Activated T-cell treated with anti-CD3 and anti-CD28 coated beads for 1 hour (primary cell): ENCODE results near the gene DBT.

Experiments used
- DNase-seq: peaks from one replicate; pipeline ENCODE4 v3.0.0-alpha.2; 2020; ENCODE audit warnings: low read depth

DBT gene

DNA sequence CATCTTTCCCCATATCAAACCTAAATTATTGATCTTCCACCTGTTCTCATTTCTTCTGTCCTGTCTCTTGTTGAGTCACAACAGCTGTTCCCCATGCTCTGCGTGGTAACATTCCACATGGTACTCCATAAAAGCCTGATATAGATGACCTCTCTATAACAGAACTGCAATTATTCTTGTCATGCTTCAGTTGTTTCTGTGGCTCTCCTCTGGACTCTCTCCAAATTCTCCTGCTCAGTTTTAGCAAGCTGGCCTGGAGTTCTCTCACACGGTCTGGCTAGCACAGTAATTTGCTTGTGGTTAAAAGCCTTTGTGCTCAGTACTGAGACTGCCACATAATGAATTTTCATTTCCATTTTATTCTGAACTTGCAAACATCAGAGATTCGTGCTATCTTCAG lies 61.0 kb downstream of the DBT start:
- DNase-seq: no peak

DNA sequence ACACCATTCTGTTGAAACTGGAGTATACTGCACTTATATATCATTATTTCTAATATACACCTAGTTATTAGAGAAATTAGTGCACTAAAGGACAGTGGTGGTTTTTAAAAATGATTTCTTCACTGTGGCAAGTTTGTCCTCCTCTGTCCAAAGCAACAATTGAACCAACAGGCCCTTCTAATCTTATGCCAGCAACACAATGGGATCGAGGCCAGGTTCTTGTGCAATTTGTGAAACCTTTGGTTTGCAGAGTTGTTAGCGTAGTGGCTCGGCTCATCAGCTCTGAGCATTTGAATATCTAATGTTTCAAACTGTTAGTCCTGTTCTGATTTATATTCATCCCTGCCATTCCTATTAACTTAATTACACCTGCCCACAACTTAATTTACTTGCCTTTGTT lies 61.7 kb downstream of the DBT start:
- DNase-seq: no peak

DNA sequence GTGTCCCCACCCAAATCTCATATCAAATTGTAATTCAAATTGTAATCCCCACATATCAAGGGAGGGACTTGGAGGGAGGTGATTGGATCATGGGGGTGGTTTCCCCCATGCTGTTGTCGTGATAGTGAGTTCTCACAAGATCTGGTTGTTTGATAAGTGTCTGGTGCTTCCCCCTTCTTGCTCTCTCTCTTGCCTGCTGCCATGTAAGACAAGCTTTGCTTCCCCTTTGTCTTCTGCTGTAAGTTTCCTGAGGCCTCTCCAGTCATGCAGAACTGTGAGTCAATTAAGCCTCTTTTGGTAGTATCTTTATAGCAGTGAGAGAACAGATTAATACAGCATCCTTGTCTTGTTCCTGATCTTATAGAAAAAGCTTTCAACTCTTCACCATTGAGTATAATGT lies 65.1 kb downstream of the DBT start:
- DNase-seq: no peak

DNA sequence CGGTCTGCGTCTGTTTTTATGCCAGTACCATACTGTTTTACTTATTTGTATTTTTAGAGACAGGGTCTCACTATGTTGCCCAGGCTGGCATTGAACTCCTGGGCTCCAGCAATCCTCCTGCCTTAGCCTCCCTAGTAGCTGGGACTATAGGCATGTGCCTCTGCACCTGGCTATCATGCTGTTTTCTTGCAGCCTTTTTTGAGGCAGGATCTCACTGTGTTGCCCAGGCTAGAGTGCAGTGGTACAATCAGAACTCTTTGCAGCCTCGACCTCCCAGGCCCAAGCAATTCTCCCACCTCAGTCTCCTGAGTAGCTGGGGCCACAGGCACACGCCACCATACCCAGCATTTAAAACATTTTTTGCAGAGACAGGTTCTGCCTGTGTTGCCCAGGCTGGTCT lies 66.3 kb downstream of the DBT start:
- DNase-seq: no peak

DNA sequence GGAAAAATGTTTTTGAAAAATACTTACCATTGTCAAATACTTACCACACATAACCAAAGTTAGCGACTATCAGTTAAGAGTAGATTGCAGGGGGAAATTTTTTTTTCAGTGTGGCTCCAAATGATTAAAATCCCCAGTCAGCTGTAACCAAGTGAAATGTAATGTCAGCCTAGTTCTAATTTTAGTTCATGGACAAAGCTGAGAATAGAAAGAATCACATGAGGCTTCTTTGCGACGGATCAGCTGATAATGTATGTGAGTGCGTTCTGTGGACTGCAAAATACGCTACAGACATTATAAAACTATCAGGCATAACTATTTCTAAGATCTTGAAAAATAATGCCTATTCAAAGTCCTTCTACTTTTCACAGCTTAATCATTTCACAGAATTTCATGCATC lies 71.5 kb downstream of the DBT start, which contains the start of gene LRRC39:
LRRC39 (minus strand) TSS at position 166 of the 400 bp plus-strand sequence. CDS start 9,740 bp downstream, outside the sequence.
- DNase-seq: no peak

DNA sequence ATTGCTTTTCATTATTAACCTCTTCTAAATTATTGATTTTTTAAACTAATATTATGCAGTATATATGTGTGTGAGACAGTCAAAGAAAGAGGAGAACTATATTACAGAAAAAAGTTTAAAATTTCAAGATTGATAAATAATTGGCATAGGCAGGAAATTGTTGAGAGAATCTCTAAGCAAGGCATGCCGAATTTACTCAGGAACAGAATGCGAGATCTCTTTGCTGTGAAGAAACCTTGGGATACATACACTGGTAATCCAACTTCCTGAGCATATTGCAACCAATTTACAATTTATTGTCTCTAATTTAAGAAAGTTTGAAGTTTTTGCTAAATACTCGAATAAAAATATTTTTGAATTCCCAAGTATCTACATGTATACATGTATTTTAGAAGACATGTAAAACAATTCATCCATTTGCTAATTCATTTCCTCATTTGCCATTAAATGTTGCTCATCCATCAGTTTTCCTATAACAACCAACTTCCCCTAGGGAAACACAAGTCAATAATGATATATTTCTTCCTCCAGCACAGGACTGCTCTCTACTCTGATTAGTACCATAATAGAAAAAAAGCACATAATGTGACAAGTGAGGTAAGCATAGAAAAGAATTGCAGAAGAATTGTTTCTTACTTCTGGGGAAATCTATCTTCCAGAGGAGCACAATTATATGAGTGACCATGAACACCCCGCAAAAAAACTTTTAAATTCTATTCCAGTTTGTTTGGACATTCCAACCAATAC lies 72.2 kb downstream of the DBT start:
- DNase-seq: no peak

DNA sequence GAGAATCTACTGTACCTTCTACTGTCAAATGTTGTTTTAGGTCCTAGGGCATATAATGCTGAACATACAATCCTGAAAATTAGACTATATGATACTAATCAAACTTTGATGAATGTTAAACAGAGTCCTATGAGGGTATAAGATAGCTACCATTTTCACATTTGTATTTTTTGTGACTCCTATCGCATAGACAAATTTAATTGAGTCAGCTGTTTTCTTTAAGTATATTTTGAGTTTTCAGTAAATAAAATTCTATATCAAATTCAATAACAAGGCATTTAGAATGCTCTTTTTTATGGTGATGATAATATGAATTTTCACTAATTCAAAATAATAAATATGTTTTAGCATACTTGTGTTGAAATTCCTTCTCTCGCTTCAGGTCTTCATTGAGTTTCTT lies 81.6 kb downstream of the DBT start:
- DNase-seq: no peak

DNA sequence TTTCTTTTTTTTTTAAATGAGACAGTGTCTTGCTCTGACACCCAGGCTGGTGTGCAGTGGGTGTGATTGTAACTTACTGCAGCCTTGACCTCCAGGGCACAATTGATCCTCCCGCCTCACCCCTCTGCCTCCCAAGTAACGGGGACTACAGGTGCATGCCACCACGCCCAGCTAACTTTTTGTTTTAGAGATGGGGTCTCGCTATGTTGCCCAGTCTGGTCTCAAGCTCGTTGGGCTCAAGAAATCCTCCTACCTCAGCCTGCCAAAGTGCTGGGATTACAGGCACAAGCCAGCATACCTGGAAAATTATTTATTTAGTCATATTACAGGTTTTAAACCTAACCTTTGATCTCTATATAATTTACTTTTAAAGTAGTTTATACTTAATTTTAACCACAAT lies 84.9 kb downstream of the DBT start:
- no peak for DNase-seq

DNA sequence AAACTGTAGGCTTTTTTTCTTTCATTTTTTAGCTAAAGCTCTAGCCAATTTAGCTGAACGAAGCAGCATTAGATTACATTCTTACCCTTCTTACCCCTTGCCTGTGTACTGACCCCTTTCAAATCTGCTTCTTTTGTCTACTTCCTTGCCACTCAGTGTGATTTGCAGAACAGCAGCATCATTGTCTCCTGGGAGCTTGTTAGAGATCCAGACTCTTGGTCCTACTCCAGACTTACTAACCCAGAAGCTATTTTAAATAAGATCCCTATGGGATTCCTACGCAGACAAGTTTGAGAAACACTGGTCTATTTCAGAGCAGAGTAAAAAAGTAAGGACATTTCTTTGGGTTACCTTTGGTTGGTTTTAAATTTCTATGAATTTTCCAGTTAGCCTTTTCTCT lies 85.4 kb downstream of the DBT start:
- DNase-seq: no peak

DNA sequence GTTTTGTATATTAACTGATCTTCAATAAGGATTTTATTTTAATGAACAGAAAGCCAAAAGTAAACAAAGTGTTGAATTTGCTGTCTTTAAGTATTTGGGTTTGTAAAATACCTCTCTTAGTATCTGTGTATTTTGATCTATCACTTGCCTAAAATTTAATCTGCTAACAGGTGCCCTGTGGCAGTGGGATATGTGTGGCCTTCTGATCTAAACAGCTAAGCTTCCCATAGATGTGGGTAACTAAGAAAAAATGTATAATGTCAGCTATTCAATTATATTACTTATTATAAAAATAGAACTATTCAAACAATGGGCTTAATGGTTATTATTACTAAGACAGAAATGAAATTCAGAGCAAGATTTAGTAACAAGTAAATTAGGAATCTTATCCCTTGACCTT lies 86.8 kb downstream of the DBT start:
- no peak for DNase-seq

DNA sequence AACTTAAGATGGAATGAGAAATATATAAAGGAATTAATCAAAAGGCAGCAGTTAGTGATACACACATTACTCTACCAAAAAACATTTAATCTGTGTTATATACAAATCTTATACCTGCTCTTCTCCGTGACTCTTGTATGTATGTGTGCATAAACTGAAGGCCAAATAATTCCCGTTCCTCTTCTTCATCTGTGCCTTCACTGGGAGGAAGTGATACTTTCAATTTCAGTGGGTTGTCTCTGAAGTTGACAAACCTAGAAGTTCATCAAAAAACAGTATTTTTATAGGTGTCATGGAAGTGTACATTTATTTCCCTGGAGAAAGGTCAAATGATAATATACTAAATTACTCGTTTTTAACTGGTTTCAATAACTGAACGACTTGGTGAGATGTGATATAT lies 97.4 kb downstream of the DBT start:
- no peak for DNase-seq

DNA sequence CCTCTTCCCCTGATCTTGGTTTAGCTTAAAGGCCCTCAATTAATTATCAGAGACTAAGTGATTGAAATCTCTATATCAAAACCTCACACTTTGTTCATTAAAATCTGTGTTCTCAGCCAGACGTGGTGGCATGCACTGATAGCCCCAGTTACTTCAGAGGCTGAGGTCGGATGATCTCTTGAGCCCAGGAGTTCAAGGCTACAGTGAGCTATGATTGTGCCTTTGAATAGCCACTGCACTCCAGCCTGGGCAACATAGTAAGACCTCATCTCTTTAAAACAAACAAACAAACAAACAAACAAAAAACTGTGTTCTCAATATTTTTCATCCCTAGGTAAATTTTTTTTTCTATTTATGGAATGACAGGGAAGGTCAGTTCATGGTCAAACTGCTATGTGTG lies 98.0 kb downstream of the DBT start:
- no peak for DNase-seq

DNA sequence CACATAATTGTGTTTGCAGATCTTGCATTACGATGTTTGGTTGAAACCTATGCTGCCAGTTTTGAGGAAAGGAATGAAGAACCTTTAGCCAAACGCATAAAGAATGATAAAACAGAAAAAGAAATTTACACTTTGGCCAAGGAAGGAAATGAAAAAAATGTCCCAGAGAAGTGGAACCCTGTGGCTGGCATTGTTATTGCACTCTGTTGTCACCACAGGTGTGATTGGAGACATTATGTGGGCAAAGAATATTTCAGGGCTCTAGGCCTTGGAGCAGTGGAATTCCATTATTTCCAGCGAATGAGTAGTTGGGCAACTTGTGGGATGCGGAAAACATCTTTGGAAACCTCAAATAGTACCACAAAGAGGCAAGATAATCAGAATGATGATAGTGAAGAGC lies 101.8 kb downstream of the DBT start:
- no peak for DNase-seq

DNA sequence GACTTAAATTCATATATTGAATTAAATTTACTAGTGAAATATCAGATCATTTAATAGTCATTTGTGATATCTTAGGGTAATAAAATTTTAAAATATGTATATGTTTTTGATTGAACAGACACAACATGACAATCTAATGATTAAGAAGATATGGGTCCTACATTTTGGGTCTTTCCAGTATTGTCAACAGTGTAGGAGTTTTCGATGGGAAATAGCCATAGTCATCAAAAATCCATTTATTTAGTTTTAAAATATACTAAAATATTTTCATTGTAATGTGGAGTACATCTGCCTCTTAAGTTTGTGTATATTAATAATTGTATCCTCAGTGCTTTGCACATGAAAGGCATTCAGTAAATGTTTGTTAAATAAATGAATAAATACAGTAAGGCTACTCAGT lies 102.7 kb downstream of the DBT start:
- DNase-seq: no peak

DNA sequence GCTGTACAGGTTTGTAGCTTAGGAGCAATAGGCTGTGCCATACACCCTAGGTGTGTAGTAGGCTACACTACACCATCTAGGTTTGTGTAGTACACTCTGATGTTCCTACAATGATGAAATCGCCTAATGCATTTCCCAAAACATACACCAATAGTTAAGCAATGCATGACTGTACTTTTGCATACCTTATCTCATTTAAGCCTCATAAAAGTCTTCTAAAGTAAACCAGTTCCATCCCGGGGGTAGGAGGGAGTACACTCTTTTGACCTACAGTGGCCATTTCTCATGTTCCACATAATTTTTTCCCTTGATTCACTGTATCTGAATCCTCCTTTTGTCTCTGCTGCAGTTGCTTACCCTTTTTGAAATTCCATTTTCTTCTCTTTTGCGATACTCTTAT lies 104.5 kb downstream of the DBT start:
- no peak for DNase-seq

DNA sequence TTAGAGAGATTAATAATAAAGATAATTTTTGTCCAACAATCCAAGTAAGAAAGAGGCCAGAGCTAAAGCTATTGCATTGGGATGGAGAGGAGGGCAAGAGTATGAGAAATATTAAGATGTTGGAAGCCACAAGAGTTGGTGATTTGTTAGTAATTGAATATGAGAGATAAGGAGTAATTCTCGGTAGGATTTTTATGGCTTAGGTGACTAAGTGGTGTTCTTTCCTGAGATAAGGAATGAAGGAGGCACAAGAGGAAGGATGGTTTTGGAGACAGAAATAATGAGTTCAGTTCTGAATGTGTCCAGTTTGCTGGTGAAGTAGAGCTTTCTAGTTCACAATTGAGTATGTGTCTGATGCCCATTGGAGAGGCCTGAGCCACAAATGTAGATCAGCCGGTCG lies 107.3 kb downstream of the DBT start:
- no peak for DNase-seq

DNA sequence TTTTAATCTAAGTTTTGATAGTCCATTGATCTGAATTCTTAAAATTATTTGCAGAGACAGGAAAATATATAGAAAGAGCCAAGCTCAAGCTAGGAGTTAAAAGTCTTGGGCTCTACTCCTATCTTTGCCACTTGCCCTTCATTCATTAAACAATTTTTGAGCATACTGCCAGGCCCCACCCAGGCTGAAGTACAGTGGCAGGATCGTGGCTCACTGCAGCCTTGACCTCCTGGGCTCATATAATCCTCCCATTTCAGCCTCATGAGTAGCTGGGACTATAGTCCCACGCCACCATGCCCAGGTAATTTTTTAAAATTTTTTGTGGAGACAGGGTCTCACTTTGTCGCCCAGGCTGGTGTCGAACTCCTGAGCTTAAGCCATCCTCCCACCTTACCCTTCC lies 108.4 kb downstream of the DBT start:
- DNase-seq: no peak

DNA sequence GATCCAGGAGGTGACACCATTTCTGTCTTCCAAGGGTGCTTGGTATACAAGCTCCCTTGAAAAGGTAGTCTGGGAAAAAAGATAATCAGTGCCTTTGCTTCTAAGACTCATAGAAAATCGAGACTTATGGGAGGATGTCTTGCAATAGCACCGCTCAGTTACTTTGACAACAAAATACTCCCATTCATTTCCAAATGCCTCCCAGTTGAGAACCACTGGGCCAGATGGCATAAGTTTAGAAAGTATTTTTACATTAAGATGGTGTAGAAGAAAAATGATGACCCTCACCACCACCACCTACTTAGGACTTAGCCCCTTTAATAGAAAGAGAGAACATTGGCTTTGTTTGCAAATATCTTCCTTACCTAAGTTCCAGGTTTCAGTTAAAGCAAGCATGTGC lies 112.0 kb downstream of the DBT start:
- DNase-seq: no peak
